Parathyroid adenoma (tissue), 2 donors: ENCODE measurements around the gene STX2.
"Not testable (repeated sequence)": the region's sequence is repeated elsewhere in the genome, so short reads cannot be mapped to it uniquely, and the experiment has no call there.

Experiments
- H2AFZ ChIP-seq: fragments of 300-600 bp; sonication (generic); one replicate; pipeline ENCODE4 v1.7.0; 2017; ENCODE audit warnings: antibody characterized with exemption, mild to moderate bottlenecking
- H3K27ac ChIP-seq: fragments of 300-600 bp; sonication (generic); one replicate; pipeline ENCODE4 v1.7.0; 2017
- H3K27me3 ChIP-seq: fragments of 300-600 bp; sonication (generic); one replicate; pipeline ENCODE4 v1.7.0; 2017; ENCODE audit warnings: low read length; ENCODE audit not compliant: control insufficient read depth, insufficient read depth
- H3K36me3 ChIP-seq: fragments of 300-600 bp; sonication (generic); one replicate; pipeline ENCODE4 v1.7.0; 2017; ENCODE audit warnings: low read length; ENCODE audit not compliant: control insufficient read depth, insufficient read depth
- H3K4me1 ChIP-seq: fragments of 300-600 bp; sonication (generic); one replicate; pipeline ENCODE4 v1.7.0; 2017; ENCODE audit warnings: control low read depth
- H3K4me2 ChIP-seq: fragments of 300-600 bp; sonication (generic); one replicate; pipeline ENCODE4 v1.7.0; 2017; ENCODE audit warnings: low read length
- H3K4me3 ChIP-seq: fragments of 300-600 bp; sonication (generic); one replicate; pipeline ENCODE4 v1.7.0; 2017; ENCODE audit warnings: low read depth, low read length
- H3K79me2 ChIP-seq: fragments of 300-600 bp; sonication (generic); one replicate; pipeline ENCODE4 v1.7.0; 2017; ENCODE audit warnings: control low read depth
- H3K9ac ChIP-seq: fragments of 300-600 bp; sonication (generic); one replicate; pipeline ENCODE4 v1.7.0; 2017; ENCODE audit warnings: mild to moderate bottlenecking
- H3K9me3 ChIP-seq: fragments of 300-600 bp; sonication (generic); one replicate; pipeline ENCODE4 v1.7.0; 2017; ENCODE audit warnings: low read length; ENCODE audit not compliant: control insufficient read depth
- TF ChIP-seq, protein P1 (sequence below): fragments of 300-600 bp; sonication (generic); IDR thresholded peaks from one replicate; pipeline ENCODE4 v1.7.0; 2017; ENCODE audit warnings: antibody characterized with exemption, mild to moderate bottlenecking
- donor health status: primary hyperparathyroidism.

The STX2 gene

DNA sequence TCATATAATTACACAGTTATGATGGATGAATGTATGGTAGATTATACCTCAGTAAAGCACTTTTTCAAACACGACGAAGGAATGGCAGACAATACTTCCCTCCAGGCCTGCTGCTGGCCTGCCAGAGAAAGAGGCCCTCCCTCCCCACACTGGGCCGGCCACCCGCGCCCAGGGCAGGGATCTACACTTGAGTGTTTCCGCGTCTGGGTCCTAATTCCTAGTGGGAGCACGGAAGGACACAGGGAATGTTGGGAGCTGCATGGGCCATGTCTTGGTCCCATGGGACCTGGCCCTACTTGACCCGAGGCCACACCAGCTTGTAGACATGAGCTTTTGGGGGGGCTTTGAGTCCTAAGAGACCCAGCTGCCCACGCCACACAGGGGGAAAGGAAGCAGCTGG, 52.0 kb downstream of the STX2 start:
- H2AFZ ChIP-seq, result no peak overlapping the region
- H3K79me2 ChIP-seq, result no peaks in the 10 kb centered on the region
- H3K9me3 ChIP-seq, result no peaks in the 10 kb centered on the region
- H3K36me3 ChIP-seq, result no peaks in the 10 kb centered on the region
- no peak overlapping the region for H3K27ac ChIP-seq
- no peaks in the 10 kb centered on the region for H3K27me3 ChIP-seq
- H3K9ac ChIP-seq, result no peak overlapping the region
- H3K4me2 ChIP-seq, result no peak overlapping the region
- H3K4me1 ChIP-seq, result no peaks in the 10 kb centered on the region
- TF ChIP-seq, protein P1, sequence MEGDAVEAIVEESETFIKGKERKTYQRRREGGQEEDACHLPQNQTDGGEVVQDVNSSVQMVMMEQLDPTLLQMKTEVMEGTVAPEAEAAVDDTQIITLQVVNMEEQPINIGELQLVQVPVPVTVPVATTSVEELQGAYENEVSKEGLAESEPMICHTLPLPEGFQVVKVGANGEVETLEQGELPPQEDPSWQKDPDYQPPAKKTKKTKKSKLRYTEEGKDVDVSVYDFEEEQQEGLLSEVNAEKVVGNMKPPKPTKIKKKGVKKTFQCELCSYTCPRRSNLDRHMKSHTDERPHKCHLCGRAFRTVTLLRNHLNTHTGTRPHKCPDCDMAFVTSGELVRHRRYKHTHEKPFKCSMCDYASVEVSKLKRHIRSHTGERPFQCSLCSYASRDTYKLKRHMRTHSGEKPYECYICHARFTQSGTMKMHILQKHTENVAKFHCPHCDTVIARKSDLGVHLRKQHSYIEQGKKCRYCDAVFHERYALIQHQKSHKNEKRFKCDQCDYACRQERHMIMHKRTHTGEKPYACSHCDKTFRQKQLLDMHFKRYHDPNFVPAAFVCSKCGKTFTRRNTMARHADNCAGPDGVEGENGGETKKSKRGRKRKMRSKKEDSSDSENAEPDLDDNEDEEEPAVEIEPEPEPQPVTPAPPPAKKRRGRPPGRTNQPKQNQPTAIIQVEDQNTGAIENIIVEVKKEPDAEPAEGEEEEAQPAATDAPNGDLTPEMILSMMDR, result no peak
- no peak overlapping the region for H3K4me3 ChIP-seq

- TF ChIP-seq, protein P1, result no peak
- H3K9me3 ChIP-seq, result no peaks in the 10 kb centered on the region
- no peak overlapping the region for H2AFZ ChIP-seq
- H3K27ac ChIP-seq, result no peak overlapping the region
- no peak overlapping the region for H3K4me3 ChIP-seq
- no peaks in the 10 kb centered on the region for H3K79me2 ChIP-seq
- H3K36me3 ChIP-seq, result no peaks in the 10 kb centered on the region
- no peak overlapping the region for H3K4me2 ChIP-seq
- H3K9ac ChIP-seq, result no peak overlapping the region
- no peaks in the 10 kb centered on the region for H3K27me3 ChIP-seq
- H3K4me1 ChIP-seq, result no peaks in the 10 kb centered on the region
Observed at GRCh38 chr12:130783110-130783715, 55.8 kb downstream of the STX2 start.

DNA sequence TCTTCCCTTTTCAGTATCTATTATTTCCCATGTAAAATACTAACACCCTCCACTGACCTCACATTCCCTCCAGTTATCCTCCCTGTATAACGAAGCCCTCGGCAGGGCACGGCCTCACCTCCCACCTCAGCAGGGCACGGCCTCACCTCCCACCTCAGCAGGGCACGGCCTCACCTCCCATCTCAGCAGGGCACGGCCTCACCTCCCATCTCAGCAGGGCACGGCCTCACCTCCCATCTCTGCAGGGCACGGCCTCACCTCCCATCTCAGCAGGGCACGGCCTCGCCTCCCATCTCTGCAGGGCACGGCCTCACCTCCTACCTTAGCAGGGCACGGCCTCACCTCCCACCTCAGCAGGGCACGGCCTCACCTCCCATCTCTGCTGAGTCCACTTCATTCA, 56.8 kb downstream of the STX2 start:
- not testable (repeated sequence) for H3K4me3 ChIP-seq, H3K27ac ChIP-seq, H3K9me3 ChIP-seq, H3K9ac ChIP-seq, H3K79me2 ChIP-seq, H3K27me3 ChIP-seq, H2AFZ ChIP-seq, H3K36me3 ChIP-seq, H3K4me2 ChIP-seq, H3K4me1 ChIP-seq

DNA sequence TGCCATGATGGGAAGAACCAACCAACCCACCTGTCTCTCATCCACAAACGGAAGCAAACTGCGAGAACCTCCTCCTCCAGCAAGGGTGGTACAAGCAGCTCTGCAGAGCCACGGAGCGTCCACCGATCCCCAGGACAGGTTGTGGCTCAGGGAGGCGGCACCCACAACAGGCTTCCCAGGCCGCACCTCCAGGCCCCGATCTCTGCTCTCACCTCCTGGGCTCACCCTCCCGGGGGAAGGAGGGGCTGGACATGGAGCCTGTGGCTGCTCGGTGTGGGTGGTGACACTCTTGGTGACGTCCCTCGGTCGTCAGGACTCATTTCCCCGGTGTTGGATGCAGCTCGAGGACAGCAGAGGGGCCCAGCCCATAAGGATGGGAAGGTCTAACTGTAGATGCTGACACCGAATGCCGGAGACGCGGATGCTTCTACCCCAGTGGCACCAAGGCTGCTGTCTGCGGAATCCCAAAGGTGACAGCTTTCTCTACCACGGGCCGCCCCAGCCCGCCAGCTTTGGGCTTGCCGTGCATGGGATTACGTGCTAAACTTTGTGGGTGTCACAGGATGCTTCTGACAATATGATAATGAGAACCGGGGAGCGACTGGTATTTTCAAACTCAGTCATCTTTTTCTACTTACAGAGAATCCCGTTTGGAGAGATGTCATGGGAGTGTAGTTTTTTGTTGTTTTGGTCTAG, 58.0 kb downstream of the STX2 start:
- Histone ChIP-seq H2AFZ (no peak overlapping the region), H3K4me3 (no peak overlapping the region), H3K9me3 (no peaks in the 10 kb centered on the region), H3K79me2 (no peaks in the 10 kb centered on the region), H3K27me3 (peaks cover 7% of the 10 kb centered on the region), H3K4me1 (peaks cover 5% of the 10 kb centered on the region), H3K36me3 (no peaks in the 10 kb centered on the region), H3K9ac (no peak overlapping the region), H3K27ac (no peak overlapping the region), H3K4me2 (no peak overlapping the region)
- TF ChIP-seq, protein P1, result no peak

GRCh38 chr12:130780325-130780724, 58.7 kb downstream of the STX2 start:
- H3K4me1 ChIP-seq, result peaks cover 5% of the 10 kb centered on the region
- H3K27me3 ChIP-seq, result peaks cover 7% of the 10 kb centered on the region
- no peak overlapping the region for H3K9ac ChIP-seq
- no peak overlapping the region for H2AFZ ChIP-seq
- TF ChIP-seq, protein P1, result no peak
- no peaks in the 10 kb centered on the region for H3K36me3 ChIP-seq
- no peak overlapping the region for H3K27ac ChIP-seq
- H3K4me2 ChIP-seq, result no peak overlapping the region
- H3K4me3 ChIP-seq, result no peak overlapping the region
- H3K9me3 ChIP-seq, result no peaks in the 10 kb centered on the region
- H3K79me2 ChIP-seq, result no peaks in the 10 kb centered on the region
